ENCODE measurements around the gene BFSP2.

Gene BFSP2

GRCh38 chr3:133383741-133384140 lies 16.1 kb upstream of the BFSP2 start:
- DNase-seq: no peak

DNA sequence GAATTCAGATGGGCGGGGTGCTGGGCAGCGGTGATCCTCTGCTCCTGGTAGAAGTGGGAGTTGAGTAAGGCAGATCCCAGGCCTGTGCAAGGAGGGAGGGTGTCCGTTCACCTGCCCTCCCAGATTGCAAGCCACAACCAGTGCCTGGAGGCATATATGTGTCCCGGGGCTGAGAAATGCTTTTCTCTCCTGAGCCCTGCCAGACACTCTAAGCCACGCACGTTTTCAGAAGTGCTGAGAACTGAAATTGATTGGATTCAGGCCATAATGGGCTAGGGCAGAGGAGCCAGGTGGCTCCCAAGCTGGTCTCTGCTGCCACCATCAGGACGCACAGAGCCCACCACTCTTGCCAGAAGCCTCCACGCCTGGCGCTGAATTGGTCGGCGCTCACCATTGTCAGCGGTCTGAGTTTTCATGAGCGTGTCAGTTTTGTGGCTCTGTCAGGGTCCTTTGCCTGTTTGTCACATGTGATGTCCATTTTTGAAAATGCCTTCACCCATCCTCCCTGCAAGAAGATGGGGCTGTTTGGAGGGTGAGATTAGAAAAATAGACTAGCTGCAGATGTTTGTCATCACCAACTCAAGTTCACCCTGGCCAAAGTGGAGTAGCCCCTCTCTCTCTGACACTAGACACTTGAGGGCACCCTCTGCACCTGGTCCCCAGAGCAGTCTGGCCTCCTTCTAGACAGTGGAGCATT lies 15.4 kb upstream of the BFSP2 start:
- peak; percentile 93 for DNase-seq

DNA sequence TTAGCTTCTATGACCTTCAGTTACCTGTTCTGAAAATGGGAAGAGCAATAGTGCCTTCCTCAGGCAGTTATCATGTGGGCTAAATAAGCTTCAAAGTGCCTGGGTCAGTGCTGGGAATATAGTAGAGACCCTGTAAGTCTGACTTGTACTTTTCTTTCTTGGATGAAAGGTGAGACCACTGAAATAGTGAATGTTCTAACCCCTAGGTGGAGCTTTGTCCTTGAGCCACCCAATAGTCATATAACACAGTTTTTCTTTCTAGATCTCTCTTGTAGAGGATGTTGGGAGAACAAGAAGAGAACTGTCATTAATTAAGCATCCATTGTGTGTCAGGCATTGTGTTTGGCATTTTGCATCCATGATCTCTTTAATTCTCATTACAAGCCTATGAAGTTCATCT lies 13.0 kb upstream of the BFSP2 start:
- no peak for DNase-seq

DNA sequence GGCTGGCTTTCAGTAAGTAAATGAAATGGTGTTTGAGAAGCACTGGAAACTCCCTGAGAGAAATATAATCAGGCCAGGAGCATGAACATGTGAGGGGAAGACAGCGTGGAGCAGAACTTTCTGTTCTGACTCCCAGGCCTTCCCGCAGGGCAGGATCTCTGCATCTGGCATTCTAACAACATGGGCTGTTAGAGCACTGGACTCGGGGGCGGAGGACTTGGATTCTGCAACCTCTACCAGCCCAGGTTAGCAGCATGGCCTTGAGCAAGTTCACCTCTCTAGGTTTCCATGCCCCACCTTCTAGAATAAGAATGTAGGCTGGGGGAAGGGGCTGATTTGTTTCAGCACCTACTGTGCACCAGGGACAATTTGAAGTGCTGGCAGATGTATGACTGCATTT lies 12.5 kb upstream of the BFSP2 start:
- no peak for DNase-seq

DNA sequence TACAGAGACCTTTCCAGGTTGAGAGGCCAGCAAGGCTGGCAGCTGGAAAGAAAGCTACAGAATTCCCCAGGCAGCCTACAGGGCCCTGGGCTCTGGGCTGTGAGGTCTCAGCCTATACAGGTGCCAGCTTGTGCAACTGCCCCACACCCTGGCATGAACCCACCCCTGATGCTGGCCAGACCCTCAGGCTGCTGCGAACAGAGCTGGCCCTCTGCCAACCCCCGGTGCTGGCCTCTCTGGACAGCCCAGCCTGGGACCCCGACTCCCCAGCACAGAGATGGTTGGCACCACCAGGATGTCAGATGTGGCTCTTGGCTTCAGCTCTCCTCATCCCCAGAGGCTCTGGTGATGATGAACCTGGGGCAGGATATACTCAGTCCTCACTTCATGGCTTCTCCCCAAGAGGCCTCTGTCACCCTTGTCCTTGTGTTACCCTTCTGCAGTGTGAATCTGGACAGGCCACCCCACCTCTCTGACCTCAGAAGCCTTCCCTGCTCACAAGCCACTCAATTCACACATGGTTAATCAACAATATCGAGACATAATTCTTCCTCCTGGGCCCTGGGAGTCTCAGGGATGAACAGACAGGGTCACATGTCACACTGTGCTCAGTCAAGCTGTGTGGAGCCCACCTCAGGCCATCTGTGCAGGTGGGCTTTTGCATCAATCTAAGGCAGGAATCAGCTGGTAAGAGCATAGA lies 11.0 kb upstream of the BFSP2 start:
- DNase-seq: no peak

GRCh38 chr3:133390715-133391114 lies 9.1 kb upstream of the BFSP2 start:
- peak; percentile 15 for DNase-seq

DNA sequence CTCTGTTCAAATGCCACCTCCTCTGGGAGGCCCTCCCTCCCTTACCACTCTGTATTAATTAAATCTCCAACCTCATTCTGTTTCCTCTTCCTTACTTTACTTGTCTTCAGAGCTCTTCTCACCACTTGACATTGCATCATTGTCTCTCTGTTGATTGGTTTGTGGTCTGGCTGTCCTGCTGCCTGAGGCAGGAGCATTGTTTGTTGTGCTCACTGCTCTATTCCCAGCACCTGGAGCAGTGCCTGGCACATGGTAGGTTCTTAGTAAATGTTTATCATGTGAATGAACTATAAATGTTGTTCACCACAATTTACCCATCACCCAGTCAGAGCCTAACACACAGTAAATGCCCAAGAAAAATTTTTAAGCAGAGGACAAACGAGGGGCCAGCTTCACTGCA lies 6.7 kb upstream of the BFSP2 start:
- no peak for DNase-seq

DNA sequence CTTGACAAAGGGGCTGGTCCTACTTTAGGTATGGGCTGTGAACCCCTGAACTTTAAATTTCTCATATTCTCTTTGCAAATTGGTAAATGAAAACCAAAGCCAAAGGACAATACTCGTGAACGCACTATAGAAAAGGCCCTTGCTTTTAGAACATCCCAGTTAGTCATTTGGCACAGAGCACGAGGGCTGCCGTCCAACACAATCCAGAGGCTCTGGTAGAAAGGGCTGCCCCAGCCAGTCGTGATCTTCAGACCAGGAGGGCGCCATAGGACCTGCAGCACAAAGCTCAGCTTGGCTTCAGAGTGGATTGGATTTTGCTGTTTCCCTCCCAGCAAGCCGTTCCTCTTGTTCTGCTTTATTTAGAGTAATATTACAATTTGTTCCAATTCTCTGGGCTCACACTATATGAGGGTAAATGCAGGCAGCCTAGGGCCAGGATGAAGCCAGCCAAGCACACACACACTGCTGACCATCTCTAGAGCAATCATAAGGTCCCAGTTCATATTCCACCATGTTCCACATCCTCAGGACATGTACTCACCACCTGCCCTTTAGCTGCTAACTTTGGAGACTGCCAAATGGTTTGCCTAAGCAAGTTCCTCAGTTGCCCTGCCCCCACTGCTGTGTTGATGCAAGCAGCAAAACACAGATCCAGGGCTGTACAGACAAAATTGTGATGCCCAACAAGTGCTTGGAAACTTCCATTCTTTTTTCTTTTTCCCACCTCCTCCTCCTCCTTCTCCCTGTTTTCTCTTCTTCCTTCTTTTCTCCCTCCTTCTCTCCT lies 6.0 kb upstream of the BFSP2 start:
- no peak for DNase-seq

GRCh38 chr3:133394561-133395311 lies 5.1 kb upstream of the BFSP2 start:
- no peak for DNase-seq

GRCh38 chr3:133396906-133397305 lies 3.0 kb upstream of the BFSP2 start:
- no peak for DNase-seq

DNA sequence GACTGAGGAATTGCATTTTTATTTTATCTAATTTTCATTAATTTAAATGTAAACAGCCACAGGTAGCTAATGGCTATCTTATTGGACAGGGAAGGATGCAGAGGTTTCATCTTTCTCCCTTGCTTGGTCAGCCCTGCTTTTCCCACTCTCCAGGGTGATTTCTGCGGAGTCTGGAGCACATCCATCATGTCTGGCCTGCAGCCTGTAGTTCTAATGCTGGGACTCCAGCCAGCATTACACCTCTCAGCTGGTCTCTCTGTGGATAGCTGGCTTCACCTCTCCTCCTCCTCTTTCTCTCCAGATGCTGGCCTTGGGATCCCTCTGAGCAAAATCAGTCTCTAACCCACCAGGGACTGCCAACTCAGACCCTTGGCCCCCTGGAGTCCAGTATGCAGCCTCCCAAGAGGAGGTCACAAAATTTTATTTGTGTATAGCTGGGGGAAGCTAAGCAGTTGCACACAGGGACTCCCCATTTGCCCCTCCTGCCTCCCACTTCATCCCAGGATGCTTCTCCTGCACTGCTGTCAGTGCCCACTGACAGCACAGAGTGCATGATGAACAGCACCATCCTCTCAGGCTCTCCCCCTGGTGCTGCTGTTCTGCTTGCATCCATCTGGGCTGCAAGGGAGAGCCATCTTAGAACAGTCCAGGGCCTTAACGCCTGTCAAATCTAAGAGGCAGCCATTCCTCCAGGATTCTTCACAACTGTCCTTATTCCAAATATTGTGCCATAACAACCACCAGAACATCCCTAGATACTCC lies 1.7 kb downstream of the BFSP2 start:
- no peak for DNase-seq

- DNase-seq: no peak
Measured at GRCh38 chr3:133404920-133405319, 5.1 kb downstream of the BFSP2 start.

DNA sequence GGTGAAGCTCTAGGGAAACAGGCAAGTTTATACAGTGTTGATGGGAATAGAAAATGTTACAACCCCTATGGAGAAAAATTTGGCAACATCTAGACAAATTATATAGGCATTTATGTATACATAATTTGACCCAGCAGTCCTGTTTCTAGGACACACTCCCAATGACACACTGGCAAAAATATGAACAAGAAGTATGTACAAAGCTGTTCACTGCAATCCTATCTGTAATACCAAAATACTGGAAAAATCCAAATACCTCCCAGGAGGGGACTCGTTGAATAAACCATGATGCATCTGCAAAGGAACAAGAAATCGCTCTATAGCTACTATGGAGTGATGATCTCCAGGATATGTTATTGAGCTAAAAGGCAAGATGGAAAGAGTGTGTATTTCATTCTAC lies 8.5 kb downstream of the BFSP2 start:
- DNase-seq: no peak

DNA sequence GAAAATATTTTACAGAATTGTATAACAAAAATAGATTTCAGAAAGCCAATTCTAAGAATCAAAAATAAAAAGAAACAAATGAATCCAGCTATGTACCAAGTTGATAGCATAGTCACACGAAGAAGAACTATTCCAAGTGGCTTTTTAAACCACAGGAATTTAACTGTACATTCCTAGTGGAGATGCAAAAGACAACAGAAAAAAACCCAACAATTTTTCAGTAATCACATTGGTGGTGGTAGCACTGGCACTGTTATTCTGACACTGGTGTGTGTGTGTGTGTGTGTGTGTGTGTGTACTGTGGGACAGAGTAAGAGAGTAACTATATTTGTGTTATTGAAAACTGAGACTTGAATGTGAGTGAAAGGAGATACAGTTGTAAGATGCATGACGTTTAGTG lies 9.1 kb downstream of the BFSP2 start:
- no peak for DNase-seq

GRCh38 chr3:133410191-133410892 lies 10.5 kb downstream of the BFSP2 start:
- DNase-seq: no peak

- no peak for DNase-seq
Measured at GRCh38 chr3:133412183-133413132, 12.6 kb downstream of the BFSP2 start.

GRCh38 chr3:133413161-133414020 lies 13.5 kb downstream of the BFSP2 start:
- DNase-seq: peak; percentile 40

- no peak for DNase-seq
Measured at GRCh38 chr3:133414021-133414392, 14.2 kb downstream of the BFSP2 start.

DNA sequence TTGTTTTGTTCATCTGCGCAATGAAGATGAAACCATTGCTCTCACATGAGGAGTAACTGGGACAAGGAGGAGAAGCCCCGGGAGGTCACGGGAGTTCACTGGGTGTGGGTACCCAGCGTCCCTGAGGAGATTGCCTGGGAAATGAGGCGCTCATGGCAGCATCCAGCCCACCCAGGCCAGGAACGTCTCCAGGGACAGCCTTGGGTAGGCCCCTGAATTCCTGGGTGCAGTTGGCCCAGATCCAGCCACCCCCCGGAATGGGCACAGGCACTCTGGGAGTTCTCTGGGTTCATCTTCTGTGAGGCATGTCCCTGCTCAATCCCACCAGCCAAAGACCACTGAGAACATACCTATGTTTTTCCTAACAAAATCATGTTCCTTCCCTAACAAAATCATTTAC lies 18.5 kb downstream of the BFSP2 start:
- DNase-seq: no peak
